ENCODE measurements around the gene USP44. TPM values are rescaled to one million over a fixed set of nuclear protein-coding genes. Genes with fewer than 3 reads are reported as not detected.

USP44 gene
- total and polyA plus RNA-seq, 2 donors (not counting 3 experiments of a cell fraction or from before 2014, with no cell fraction given): 0.91 to 3.1 TPM

- Histone ChIP-seq H3K9me3 (replicated peaks; ENCODE audit: control insufficient read depth, insufficient read depth, low read length) (peaks cover 2% of the 10 kb centered on the region), H3K27ac (ENCODE audit: insufficient read depth, low read depth, low read length) (no peak overlapping the region), H3K9ac (replicated peaks; ENCODE audit: extremely low read depth, insufficient read depth, low read length) (no peak overlapping the region), H3K4me3 (replicated peaks in 1 of 3; ENCODE audit: insufficient read depth in 1 of 3, low read depth in 1 of 3, low read length in 3 of 3) (no peak overlapping the region), H3K4me2 (ENCODE audit: insufficient read depth, low read length) (no peak overlapping the region), H4K20me1 (replicated peaks; ENCODE audit: control insufficient read depth, extremely low read depth, insufficient read depth, low read length) (no peaks in the 10 kb centered on the region), H3K79me2 (ENCODE audit: control insufficient read depth, insufficient read depth, low read length) (no peaks in the 10 kb centered on the region), H2AFZ (ENCODE audit: low read depth, low read length) (no peak overlapping the region), H3K36me3 (ENCODE audit: control insufficient read depth in 2 of 2, extremely low read depth in 1 of 2, insufficient read depth in 2 of 2, low read length in 2 of 2) (no peaks in the 10 kb centered on the region), H3K27me3 (ENCODE audit: control insufficient read depth in 2 of 2, insufficient read depth in 2 of 2, low read length in 2 of 2) (peaks cover 7 to 9% of the 10 kb centered on the region in 2 experiments), H3K4me1 (ENCODE audit: control insufficient read depth, extremely low read depth, insufficient read depth, low read length) (peaks cover 5% of the 10 kb centered on the region), H3K9me1 (replicated peaks; ENCODE audit: control insufficient read depth, extremely low read depth, insufficient read depth, low read length) (no peaks in the 10 kb centered on the region)
- dilution Hi-C loops (cut with MboI; ENCODE audit: extremely low pct_ligation_motif_present, low sequenced_read_pairs) (no loop called here), intact Hi-C loops (cut with micrococcal nuclease) (no loop called here)
- ChIA-PET CTCF (interaction anchor here (0.9 to 3.3 kb wide), 3 partner anchors 19 to 34 kb away, joined by 3 to 20 read pairs (median 14); no protein-coding TSS in a partner anchor), POLR2A (no interaction called here)
- no TSS peak for BruUV-seq (replicated peaks)
- FAIRE-seq (no peak), DNase-seq (ENCODE audit: low read depth, low spot score) (no peak)
- no peak for TF ChIP-seq MAX (IDR thresholded peaks at IDR 0.05; ENCODE audit: insufficient read depth, insufficient read length)
- no peak for TF ChIP-seq POLR2AphosphoS5 (IDR thresholded peaks at IDR 0.05; ENCODE audit: insufficient read depth, low read depth, low read length)
- TF ChIP-seq MYC (IDR thresholded peaks at IDR 0.05; ENCODE audit: low read depth, low read length): no peak
- no peak for TF ChIP-seq POLR2A (IDR thresholded peaks at IDR 0.05; ENCODE audit: low read depth, low read length)
- no peak for TF ChIP-seq CTCF (IDR thresholded peaks at IDR 0.05; ENCODE audit: extremely low read depth in 1 of 2, insufficient read depth in 1 of 2, low read depth in 1 of 2, low read length in 2 of 2)
- no peak for TF ChIP-seq FOS (IDR thresholded peaks at IDR 0.05; ENCODE audit: borderline replicate concordance, insufficient read depth, low read length)
- TF ChIP-seq GATA2 (IDR thresholded peaks at IDR 0.05; ENCODE audit: insufficient read depth, insufficient read length, low read depth, low read length): no peak
- no peak for TF ChIP-seq EZH2 (IDR thresholded peaks at IDR 0.05; ENCODE audit: borderline replicate concordance, low read depth, low read length, severe bottlenecking)
- TF ChIP-seq JUN (IDR thresholded peaks at IDR 0.05; ENCODE audit: borderline replicate concordance, insufficient read depth, insufficient read length, low read depth): no peak
These were observed 2.1 kb upstream of the USP44 start for GRCh38 chr12:95553197-95553943.

Measured in endothelial cell of umbilical vein (primary cell).